A673 (cell line): ENCODE results near the gene SLC16A7. TPM values are rescaled to one million over a fixed set of nuclear protein-coding genes. Genes with fewer than 3 reads are reported as not detected.

ENCODE experiments used
- BruUV-seq: library from RNA; stranded (reverse); fragments of 400-500 nt; replicated peaks from 2 replicates; lab custom pipeline; 2021; lab: Mats Ljungman, UMichigan
- CTCF ChIA-PET: fragments of 300-600 bp; sonication (Branson Sonifier 250); formaldehyde crosslinking; loops from one replicate; lab custom pipeline; 2022; ENCODE audit warnings: antibody characterized with exemption; lab: Charles Lee
- POLR2A ChIA-PET: fragments of 300-600 bp; sonication (Branson Sonifier 250); formaldehyde crosslinking; loops from one replicate; lab custom pipeline; 2022; ENCODE audit warnings: antibody characterized with exemption; ENCODE audit not compliant: low non-redundant PET; lab: Charles Lee
- DNase-seq: peaks from one replicate; pipeline ENCODE4 v3.0.0-alpha.2; 2015; ENCODE audit warnings: low spot score
- H3K27ac ChIP-seq: fragments of 200-600 bp; sonication (generic); 2 replicates; pipeline ENCODE4 v1.5.1; 2016; ENCODE audit warnings: mixed run types, low read depth, mild to moderate bottlenecking, mixed read lengths, antibody characterized with exemption, low read length; ENCODE audit not compliant: poor library complexity, severe bottlenecking
- H3K27me3 ChIP-seq: fragments of 200-600 bp; sonication (generic); replicated peaks from 2 replicates; pipeline ENCODE4 v1.6.1; 2017; ENCODE audit warnings: mixed run types, low read depth, mild to moderate bottlenecking, mixed read lengths, antibody characterized with exemption, low read length; ENCODE audit not compliant: insufficient read depth, poor library complexity
- H3K36me3 ChIP-seq: fragments of 200-600 bp; sonication (generic); 2 replicates; pipeline ENCODE4 v1.6.1; 2016; ENCODE audit warnings: mixed run types, mild to moderate bottlenecking, mixed read lengths, antibody characterized with exemption, low read length; ENCODE audit not compliant: insufficient read depth, poor library complexity, severe bottlenecking
- H3K4me1 ChIP-seq: fragments of 200-600 bp; sonication (generic); 2 replicates; pipeline ENCODE4 v1.6.1; 2017; ENCODE audit warnings: mixed run types, mild to moderate bottlenecking, mixed read lengths, antibody characterized with exemption, low read length; ENCODE audit not compliant: insufficient read depth, poor library complexity, severe bottlenecking
- H3K4me3 ChIP-seq: fragments of 200-600 bp; sonication (generic); 2 replicates; pipeline ENCODE4 v1.5.1; 2016; ENCODE audit warnings: low read depth, mixed run types, mild to moderate bottlenecking, mixed read lengths, low read length; ENCODE audit not compliant: poor library complexity, severe bottlenecking
- H3K9me3 ChIP-seq: fragments of 200-600 bp; sonication (generic); 2 replicates; pipeline ENCODE4 v1.6.1; 2016; ENCODE audit warnings: mixed run types, low read depth, mild to moderate bottlenecking, mixed read lengths, antibody characterized with exemption, low read length; ENCODE audit not compliant: poor library complexity, severe bottlenecking
- CTCF ChIP-seq: fragments of 300-800, 200-600 bp; sonication (generic); conservative IDR thresholded peaks from 2 replicates; pipeline ENCODE4 v1.5.1; 2017; ENCODE audit warnings: low read depth, mild to moderate bottlenecking, antibody characterized with exemption, low read length, moderate library complexity, mixed read lengths
- EZH2 ChIP-seq: fragments of 200-600 bp; sonication (generic); IDR thresholded peaks from 2 replicates; pipeline ENCODE4 v1.6.1; 2017; ENCODE audit warnings: borderline replicate concordance, low read depth, mild to moderate bottlenecking, mixed read lengths, antibody characterized with exemption, low read length; ENCODE audit not compliant: poor library complexity, severe bottlenecking
- intact Hi-C: fragments of 100-400 bp; cut with micrococcal nuclease; formaldehyde crosslinking; loops from one replicate; pipeline ENCODE4 v1.10.0; 2022; ENCODE audit not compliant: unreplicated experiment
- total RNA-seq: library from RNA; stranded (reverse); gene quantifications from 2 replicates; pipeline ENCODE4 v1.2.3, GENCODE V29; 2021

SLC16A7 gene
- total RNA-seq, 1 experiment from 2014 or later, result 2.5 TPM

GRCh38 chr12:59578254-59578653 lies 17.6 kb upstream of the SLC16A7 start:
- POLR2A ChIA-PET, result no interaction called here
- BruUV-seq, result no TSS peak
- Histone ChIP-seq H3K36me3 (no peaks in the 10 kb centered on the region), H3K27me3 (no peaks in the 10 kb centered on the region), H3K4me3 (no peak overlapping the region), H3K27ac (no peak overlapping the region), H3K4me1 (no peaks in the 10 kb centered on the region), H3K9me3 (no peaks in the 10 kb centered on the region)
- TF ChIP-seq EZH2 (no peak), CTCF (no peak)
- intact Hi-C loops, result no loop called here
- CTCF ChIA-PET, result no interaction called here
- DNase-seq, result no peak

- ChIA-PET POLR2A (no interaction called here), CTCF (no interaction called here)
- Histone ChIP-seq H3K4me1 (no peaks in the 10 kb centered on the region), H3K4me3 (no peak overlapping the region), H3K36me3 (no peaks in the 10 kb centered on the region), H3K9me3 (no peaks in the 10 kb centered on the region), H3K27ac (no peak overlapping the region), H3K27me3 (no peaks in the 10 kb centered on the region)
- TF ChIP-seq EZH2, result no peak
- no peak for TF ChIP-seq CTCF
- intact Hi-C loops, result no loop called here
- no TSS peak for BruUV-seq
- DNase-seq, result no peak
Measured at GRCh38 chr12:59579631-59580030, 16.2 kb upstream of the SLC16A7 start.

- TF ChIP-seq EZH2 (no peak), CTCF (no peak)
- ChIA-PET POLR2A (no interaction called here), CTCF (no interaction called here)
- no peaks in the 10 kb centered on the region for H3K27me3 ChIP-seq
- H3K27ac ChIP-seq, result no peak overlapping the region
- BruUV-seq, result no TSS peak
- no peak overlapping the region for H3K4me3 ChIP-seq
- H3K9me3 ChIP-seq, result no peaks in the 10 kb centered on the region
- H3K4me1 ChIP-seq, result no peaks in the 10 kb centered on the region
- DNase-seq, result no peak
- intact Hi-C loops, result no loop called here
- no peaks in the 10 kb centered on the region for H3K36me3 ChIP-seq
Measured at GRCh38 chr12:59580050-59580449, 15.8 kb upstream of the SLC16A7 start.
